Spleen (tissue), 7 donors: ENCODE measurements around the gene DNAH14.
"Not testable (repeated sequence)": the region's sequence is repeated elsewhere in the genome, so short reads cannot be mapped to it uniquely, and the experiment has no call there.

ENCODE experiments used
- CTCF ChIP-seq, 11 experiments: fragments of 200-600 bp in 7 of 11; fragments of 450-650 bp in 4 of 11; sonication (generic) in 4 of 11; IDR thresholded peaks in 8 of 11; conservative IDR thresholded peaks in 3 of 11; 1 replicate in 7 of 11; 2 replicates in 4 of 11; pipeline versions ENCODE4 v1.4.0 to v1.8.0; 2016 to 2021; ENCODE audit warnings: antibody characterized with exemption in 11 of 11, inconsistent platforms in 4 of 11, mild to moderate bottlenecking in 1 of 11
- POLR2A ChIP-seq, 3 donors: fragments of 450-650 bp; IDR thresholded peaks; one replicate each; pipeline ENCODE4 v1.5.1; 2017; ENCODE audit warnings: antibody characterized with exemption in 3 of 3, mild to moderate bottlenecking in 1 of 3
- POLR2AphosphoS5 ChIP-seq, 3 donors: sonication (generic); formaldehyde crosslinking; IDR thresholded peaks; one replicate each; pipeline ENCODE4 v1.5.1; 2017; ENCODE audit warnings: antibody characterized with exemption in 3 of 3
- donor health status: DM: no; HTN: no; CAD: no; lungs with moderate emphysema.
- donor health status: DM: no; HTN: no; CAD: no.
- donor health status: DM: no; HTN: no; CAD: no.

- TF ChIP-seq POLR2A (IDR thresholded peaks at IDR 0.05); CTCF (IDR thresholded peaks at IDR 0.05 in 8 of 11, conservative IDR thresholded peaks at IDR 0.05 in 3 of 11); POLR2AphosphoS5 (IDR thresholded peaks at IDR 0.05): not testable (repeated sequence)
Measured at GRCh38 chr1:224946349-224946691, 16.8 kb downstream of the DNAH14 start.
